Subcutaneous adipose tissue (tissue), 4 donors: ENCODE measurements around the gene LRCH1. TPM values are rescaled to one million over a fixed set of nuclear protein-coding genes. Genes with fewer than 3 reads are reported as not detected.

Experiments
- CTCF ChIP-seq: fragments of 450-650 bp; IDR thresholded peaks from one replicate; pipeline ENCODE4 v1.5.1; 2016; ENCODE audit warnings: low read depth, mild to moderate bottlenecking, control low read depth, antibody characterized with exemption, moderate library complexity
- total RNA-seq, 4 donors: library from RNA; depleted of rRNA; stranded (reverse); fragments of >200 nt; gene quantifications; one replicate each; pipeline ENCODE4 v1.1.0, GENCODE V29; 2016

The LRCH1 gene
- 10 to 100 TPM; 18.9 to 27.5 (median 25.7) TPM for total RNA-seq

- TF ChIP-seq CTCF, result no peak
These were observed at the start of gene LRCH1 for GRCh38 chr13:46552889-46553520. LRCH1 (plus strand) TSS chr13:46553170; CDS start chr13:46553397, 227 bp downstream.

GRCh38 chr13:46504036-46504435, 48.9 kb upstream of the LRCH1 start:
- no peak for TF ChIP-seq CTCF

GRCh38 chr13:46507981-46508380, 45.0 kb upstream of the LRCH1 start:
- TF ChIP-seq CTCF, result no peak

- no peak for TF ChIP-seq CTCF
These were observed 43.0 kb upstream of the LRCH1 start for GRCh38 chr13:46509981-46510380.

GRCh38 chr13:46515803-46516202, 37.2 kb upstream of the LRCH1 start:
- TF ChIP-seq CTCF, result no peak

DNA sequence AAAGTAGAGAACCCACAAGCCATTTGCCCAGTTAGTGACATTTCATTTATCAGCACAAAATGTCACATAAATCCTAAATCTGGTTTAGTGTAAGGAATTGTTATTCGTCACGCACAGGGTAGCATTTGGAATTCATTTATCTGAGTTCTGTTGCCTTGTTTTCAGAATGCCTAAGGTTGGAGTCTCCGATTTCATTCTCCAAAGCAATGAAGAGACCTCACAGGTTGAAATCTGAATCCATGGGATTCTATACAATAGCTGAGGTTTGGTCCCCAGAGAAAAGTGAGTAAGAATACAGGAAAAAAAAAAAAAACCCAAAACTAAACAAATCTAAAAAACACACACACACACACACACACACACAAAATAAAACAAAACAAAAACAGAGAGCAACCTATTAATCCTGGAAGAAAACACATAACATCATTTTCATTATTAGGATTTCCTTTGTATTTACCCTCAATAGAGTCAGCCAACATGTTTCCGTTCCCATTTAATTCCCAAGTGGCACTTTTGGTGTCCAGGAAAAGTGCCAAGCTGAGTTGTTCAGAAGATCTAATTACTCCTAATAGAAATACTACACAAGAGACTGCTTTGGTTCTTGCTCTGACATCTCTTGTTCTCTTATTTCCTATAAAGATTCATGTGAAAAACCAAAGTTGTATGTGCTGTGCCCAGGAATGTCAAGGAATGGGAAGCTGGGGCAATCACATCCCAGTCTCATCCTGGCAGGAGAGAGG, 36.2 kb upstream of the LRCH1 start:
- TF ChIP-seq CTCF, result no peak

DNA sequence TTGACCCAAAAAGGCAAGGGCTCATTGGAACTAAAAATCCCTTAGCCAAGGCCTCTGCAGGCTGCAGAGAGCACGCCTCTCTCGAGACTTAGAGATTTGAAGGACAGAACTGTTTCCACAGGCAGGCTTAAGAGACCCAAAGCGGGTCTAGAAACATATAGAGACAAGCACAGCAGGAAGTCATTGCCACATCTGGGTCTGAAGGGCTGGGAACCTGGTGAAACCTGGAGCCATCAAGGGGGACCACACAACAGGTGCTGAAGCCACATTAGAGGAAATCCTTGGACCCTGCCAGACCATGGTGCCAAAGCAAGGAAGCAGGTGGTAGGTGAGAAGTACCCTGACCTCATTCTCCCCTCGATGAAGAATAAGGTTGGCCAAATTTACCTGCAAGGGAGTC, 33.8 kb upstream of the LRCH1 start:
- no peak for TF ChIP-seq CTCF
